GM19395 (cell line): ENCODE data around the gene PAX2.

ENCODE experiments used
- ATAC-seq: cut with Tn5 transposase; IDR thresholded peaks from one replicate; pipeline ENCODE4 v1.9.1; 2021; ENCODE audit warnings: mild to moderate bottlenecking, moderate library complexity; ENCODE audit not compliant: unreplicated experiment

The PAX2 gene

GRCh38 chr10:100873146-100873826 is 127.9 kb downstream of the PAX2 start:
- no peak for ATAC-seq

DNA sequence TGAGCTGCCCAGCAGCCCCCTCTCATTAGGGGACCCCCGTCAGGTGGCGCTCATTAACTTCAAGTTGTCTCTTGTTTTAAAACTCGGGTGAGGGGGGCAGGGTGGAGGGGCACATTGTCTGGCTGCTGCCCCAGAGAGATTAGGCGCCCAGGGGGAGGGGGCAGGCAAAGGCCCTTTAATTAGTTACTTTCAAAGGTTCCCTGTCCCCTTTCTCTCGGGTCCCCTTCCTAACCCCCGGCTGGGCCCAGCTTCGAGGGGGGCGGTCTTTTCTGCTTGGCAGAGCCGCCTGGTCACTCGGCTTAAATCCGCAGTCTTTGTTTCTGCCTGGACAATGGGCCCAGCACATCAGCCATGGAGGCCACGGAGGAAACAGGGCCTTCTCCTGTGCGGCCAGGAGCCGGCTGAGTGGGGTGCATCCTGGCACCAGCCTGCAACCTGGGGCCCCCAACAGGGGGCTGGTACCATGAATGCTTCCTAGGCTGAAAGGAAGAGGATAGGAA is 128.5 kb downstream of the PAX2 start:
- no peak for ATAC-seq

- ATAC-seq, result no peak
These were observed 129.5 kb downstream of the PAX2 start for GRCh38 chr10:100874702-100875483.

DNA sequence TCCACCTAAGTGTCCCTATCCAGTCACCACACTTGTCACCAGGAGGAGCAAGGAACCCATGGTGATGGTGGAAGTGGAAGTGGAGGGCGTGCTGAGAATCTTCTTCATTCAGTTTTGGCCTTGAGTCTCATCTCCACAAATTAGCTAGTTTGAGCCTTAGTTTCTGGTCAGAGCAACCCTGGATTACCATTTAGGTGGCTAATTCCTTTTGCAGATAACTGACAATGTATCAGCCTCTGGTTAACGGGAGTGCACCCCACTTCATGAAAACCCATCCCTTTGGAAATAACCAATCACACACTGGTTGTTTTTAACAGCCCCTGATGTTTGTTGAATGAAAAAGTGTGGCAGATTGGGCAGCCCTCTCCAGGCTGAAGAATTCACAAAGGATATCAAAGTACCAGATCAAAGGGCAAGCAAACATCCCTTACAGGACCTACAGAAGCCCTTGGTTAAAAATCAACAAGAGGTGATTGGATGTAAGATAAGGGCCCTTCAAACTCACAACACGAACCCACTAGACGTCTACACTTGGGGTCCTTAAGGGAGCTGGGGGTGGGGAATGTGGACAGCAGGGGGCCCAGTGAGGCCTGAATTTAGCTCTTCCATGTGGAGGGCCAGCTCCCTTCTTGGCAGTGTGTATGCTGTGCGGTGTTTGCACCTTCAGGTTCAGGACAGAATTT is 130.2 kb downstream of the PAX2 start:
- no peak for ATAC-seq

DNA sequence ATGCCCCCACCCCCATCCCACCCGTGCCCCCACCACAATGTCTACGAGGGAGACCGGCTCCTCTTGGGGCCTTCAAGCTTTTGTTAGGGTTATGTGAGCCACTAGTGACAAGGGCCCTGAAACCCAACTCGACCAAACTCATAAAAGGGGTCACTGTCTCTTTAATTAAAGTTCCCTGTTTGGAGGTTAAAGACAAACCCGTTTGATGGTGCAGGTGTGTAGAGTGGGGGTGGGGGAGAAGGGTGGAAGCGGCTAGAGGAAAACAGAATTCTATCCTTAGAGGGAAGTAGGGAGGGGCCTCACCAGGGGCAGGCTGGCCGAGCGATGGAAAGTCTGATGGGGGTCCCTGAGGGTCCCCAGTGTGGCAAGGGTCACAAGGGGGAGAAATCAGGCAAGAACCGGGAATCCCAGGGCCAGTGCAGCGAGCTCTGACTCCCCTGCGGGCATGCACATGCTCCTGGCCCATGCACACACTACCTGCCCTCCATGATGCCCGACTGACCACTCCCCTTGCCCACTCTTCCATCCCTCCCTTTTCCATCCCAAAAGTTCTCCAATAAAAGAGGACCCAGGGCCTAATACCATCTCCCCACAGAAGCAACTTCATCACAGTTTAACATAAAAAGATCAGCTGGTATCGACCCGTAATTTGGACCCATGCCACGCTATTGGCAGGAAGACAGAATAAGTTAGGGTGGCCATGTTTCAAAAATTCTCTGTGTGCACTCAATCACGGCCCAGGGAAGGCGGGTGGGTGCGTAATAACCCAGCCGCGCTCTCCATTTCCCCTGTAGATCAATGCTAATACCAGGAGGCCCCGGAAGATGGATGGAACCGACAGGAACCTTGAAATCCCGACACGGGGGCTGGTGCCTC is 131.4 kb downstream of the PAX2 start:
- no peak for ATAC-seq

DNA sequence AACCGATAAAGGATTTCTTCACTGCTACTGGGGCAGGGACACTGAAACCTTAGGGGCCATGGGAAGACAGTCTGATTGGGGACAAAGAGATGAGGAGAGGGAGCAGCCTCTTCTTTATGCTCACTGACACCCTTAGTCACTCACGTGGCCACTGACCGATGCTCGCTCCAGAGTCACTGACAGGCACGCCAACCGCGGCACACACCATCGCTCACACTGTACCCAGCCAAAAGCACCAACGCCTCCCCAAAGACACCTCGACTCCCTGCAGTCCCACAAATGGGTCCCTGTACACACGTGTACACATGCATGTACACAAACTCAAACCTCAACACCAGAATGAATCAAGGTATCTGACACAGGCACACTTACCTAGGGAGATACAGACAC is 132.1 kb downstream of the PAX2 start:
- no peak for ATAC-seq

- ATAC-seq, result no peak
These were observed 133.0 kb downstream of the PAX2 start for GRCh38 chr10:100878291-100878910.
